Measurements from ENCODE around the gene EHMT1.
A peak's percentile ranks its signal among the peaks of the same experiment; 100 is the strongest.
"Not testable (repeated sequence)": the region's sequence is repeated elsewhere in the genome, so short reads cannot be mapped to it uniquely, and the experiment has no call there.

Gene EHMT1

GRCh38 chr9:137694236-137694959 is 75.6 kb downstream of the EHMT1 start:
- no peak for DNase-seq (ENCODE audit: low read depth in 2 of 2)

GRCh38 chr9:137694962-137695875 is 76.4 kb downstream of the EHMT1 start:
- DNase-seq (ENCODE audit: low read depth in 2 of 2) = no peak

- DNase-seq (ENCODE audit: low read depth in 2 of 2) = no peak
Measured at GRCh38 chr9:137696136-137696925, 77.5 kb downstream of the EHMT1 start.

GRCh38 chr9:137697193-137697592 is 78.4 kb downstream of the EHMT1 start:
- DNase-seq (ENCODE audit: low read depth in 2 of 2) = no peak

GRCh38 chr9:137697832-137698231 is 79.0 kb downstream of the EHMT1 start:
- no peak for DNase-seq (ENCODE audit: low read depth in 2 of 2)

GRCh38 chr9:137700911-137701310 is 82.1 kb downstream of the EHMT1 start:
- DNase-seq (ENCODE audit: low read depth in 2 of 2) = no peak

- DNase-seq (ENCODE audit: low read depth in 2 of 2) = no peak
Measured at GRCh38 chr9:137702615-137703379, 84.0 kb downstream of the EHMT1 start.

GRCh38 chr9:137703842-137704508 is 85.2 kb downstream of the EHMT1 start:
- DNase-seq (ENCODE audit: low read depth in 2 of 2) = no peak

- DNase-seq (ENCODE audit: low read depth in 2 of 2) = peak in 1 of 2 donors; percentile 16
Measured at GRCh38 chr9:137705443-137705863, 86.6 kb downstream of the EHMT1 start.

- DNase-seq (ENCODE audit: low read depth in 2 of 2) = no peak
Measured at GRCh38 chr9:137705906-137706305, 87.1 kb downstream of the EHMT1 start.

- DNase-seq (ENCODE audit: low read depth in 2 of 2) = no peak
Measured at GRCh38 chr9:137707361-137707760, 88.6 kb downstream of the EHMT1 start.

- no peak for DNase-seq (ENCODE audit: low read depth in 2 of 2)
Measured at GRCh38 chr9:137708590-137709284, 89.9 kb downstream of the EHMT1 start.

GRCh38 chr9:137709411-137710101 is 90.8 kb downstream of the EHMT1 start:
- DNase-seq (ENCODE audit: low read depth in 2 of 2) = no peak

- no peak for DNase-seq (ENCODE audit: low read depth in 2 of 2)
Measured at GRCh38 chr9:137710704-137711103, 91.9 kb downstream of the EHMT1 start.

- no peak for DNase-seq (ENCODE audit: low read depth in 2 of 2)
Measured at GRCh38 chr9:137711678-137712105, 92.9 kb downstream of the EHMT1 start.

- no peak for DNase-seq (ENCODE audit: low read depth in 2 of 2)
Measured at GRCh38 chr9:137715321-137715720, 96.5 kb downstream of the EHMT1 start.

GRCh38 chr9:137715866-137716693 is 97.3 kb downstream of the EHMT1 start:
- not testable (repeated sequence) for DNase-seq (ENCODE audit: low read depth in 2 of 2)

- no peak for DNase-seq (ENCODE audit: low read depth in 2 of 2)
Measured at GRCh38 chr9:137716694-137717287, 98.0 kb downstream of the EHMT1 start.

Measured in stimulated activated CD4-positive, alpha-beta T cell treated with anti-CD3 and anti-CD28 coated beads, Interleukin-1b, Interleukin-23, amount 100 ng/mL, for 4 hours (primary cell).